ENCODE results near the gene SAMD4B. TPM values are rescaled to one million over a fixed set of nuclear protein-coding genes. Genes with fewer than 3 reads are reported as not detected.
A peak's percentile ranks its signal among the peaks of the same experiment; 100 is the strongest.

The SAMD4B gene
- total and polyA plus RNA-seq, 2 experiments from 2014 or later, result 104 to 172 TPM

- TF ChIP-seq, protein P1, sequence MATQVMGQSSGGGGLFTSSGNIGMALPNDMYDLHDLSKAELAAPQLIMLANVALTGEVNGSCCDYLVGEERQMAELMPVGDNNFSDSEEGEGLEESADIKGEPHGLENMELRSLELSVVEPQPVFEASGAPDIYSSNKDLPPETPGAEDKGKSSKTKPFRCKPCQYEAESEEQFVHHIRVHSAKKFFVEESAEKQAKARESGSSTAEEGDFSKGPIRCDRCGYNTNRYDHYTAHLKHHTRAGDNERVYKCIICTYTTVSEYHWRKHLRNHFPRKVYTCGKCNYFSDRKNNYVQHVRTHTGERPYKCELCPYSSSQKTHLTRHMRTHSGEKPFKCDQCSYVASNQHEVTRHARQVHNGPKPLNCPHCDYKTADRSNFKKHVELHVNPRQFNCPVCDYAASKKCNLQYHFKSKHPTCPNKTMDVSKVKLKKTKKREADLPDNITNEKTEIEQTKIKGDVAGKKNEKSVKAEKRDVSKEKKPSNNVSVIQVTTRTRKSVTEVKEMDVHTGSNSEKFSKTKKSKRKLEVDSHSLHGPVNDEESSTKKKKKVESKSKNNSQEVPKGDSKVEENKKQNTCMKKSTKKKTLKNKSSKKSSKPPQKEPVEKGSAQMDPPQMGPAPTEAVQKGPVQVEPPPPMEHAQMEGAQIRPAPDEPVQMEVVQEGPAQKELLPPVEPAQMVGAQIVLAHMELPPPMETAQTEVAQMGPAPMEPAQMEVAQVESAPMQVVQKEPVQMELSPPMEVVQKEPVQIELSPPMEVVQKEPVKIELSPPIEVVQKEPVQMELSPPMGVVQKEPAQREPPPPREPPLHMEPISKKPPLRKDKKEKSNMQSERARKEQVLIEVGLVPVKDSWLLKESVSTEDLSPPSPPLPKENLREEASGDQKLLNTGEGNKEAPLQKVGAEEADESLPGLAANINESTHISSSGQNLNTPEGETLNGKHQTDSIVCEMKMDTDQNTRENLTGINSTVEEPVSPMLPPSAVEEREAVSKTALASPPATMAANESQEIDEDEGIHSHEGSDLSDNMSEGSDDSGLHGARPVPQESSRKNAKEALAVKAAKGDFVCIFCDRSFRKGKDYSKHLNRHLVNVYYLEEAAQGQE (IDR thresholded peaks at IDR 0.05; ENCODE audit: unreplicated experiment), result no peak
- no peak; the same call in none of the 2 replicates for TF ChIP-seq POLR2AphosphoS5 (IDR thresholded peaks at IDR 0.05; ENCODE audit: low read depth)
These were observed 85.5 kb downstream of the SAMD4B start (continued) for GRCh38 chr19:39427707-39428106.

GRCh38 chr19:39428283-39429112 lies 86.3 kb downstream of the SAMD4B start:
- DNase-seq (ENCODE audit: low spot score) (peak; percentile 98), ATAC-seq (peak; percentile 86)
- Histone ChIP-seq H3K79me2 (replicated peaks; ENCODE audit: insufficient read depth) (0 out of 2 replicates have a peak, but pooled peaks cover 4% of the 10 kb centered on the region), H3K4me1 (ENCODE audit: insufficient read depth) (peaks cover 26% of the 10 kb centered on the region), H3K4me3 (peak overlapping the region; percentile 44; the same call in 1 of the 2 replicates), H3K4me2 (peak overlapping the region; percentile 82), H3K9me2 (ENCODE audit: insufficient read depth) (no peaks in the 10 kb centered on the region), H3F3A (replicated peaks; ENCODE audit: low read depth) (peaks cover 39% of the 10 kb centered on the region), H4K20me1 (replicated peaks; ENCODE audit: insufficient read depth) (peaks cover 13% of the 10 kb centered on the region), H2AFZ (no peak overlapping the region), H3K27ac (ENCODE audit: low read depth) (peak overlapping the region; percentile 100), H3K27me3 (ENCODE audit: insufficient read depth) (no peaks in the 10 kb centered on the region), H3K36me3 (ENCODE audit: insufficient read depth) (peaks cover 15% of the 10 kb centered on the region)
- peak overlapping the region; percentile 64 for H3K4me3 Mint-ChIP-seq
- H3K27ac Mint-ChIP-seq, result peak overlapping the region; percentile 98
- H3K36me3 Mint-ChIP-seq (ENCODE audit: low read depth), result peaks cover 55% of the 10 kb centered on the region
- TF ChIP-seq POLR2AphosphoS5 (IDR thresholded peaks at IDR 0.05; ENCODE audit: low read depth) (peak; percentile 53; the same call in 1 of the 2 replicates), EZH2 (IDR thresholded peaks at IDR 0.05; ENCODE audit: low read depth, unreplicated experiment) (no peak), CREB1 (CRISPR knock-in tag; IDR thresholded peaks at IDR 0.05; ENCODE audit: low read depth) (0 out of 2 replicates have a peak, but pooled peaks have one; percentile 37)
- peaks cover 36% of the 10 kb centered on the region for H3K4me1 Mint-ChIP-seq
- H3K27me3 Mint-ChIP-seq (ENCODE audit: insufficient read depth, low read depth, poor library complexity), result peaks cover 39% of the 10 kb centered on the region
- no peaks in the 10 kb centered on the region; the same call in 2 of the 3 replicates for H3K9me3 Mint-ChIP-seq

GRCh38 chr19:39430675-39431593 lies 88.7 kb downstream of the SAMD4B start:
- Histone ChIP-seq H3K4me2 (peak overlapping the region; percentile 39; the same call in 1 of the 2 replicates), H3K9me2 (ENCODE audit: insufficient read depth) (no peaks in the 10 kb centered on the region), H3K27me3 (ENCODE audit: insufficient read depth) (no peaks in the 10 kb centered on the region), H3K79me2 (replicated peaks; ENCODE audit: insufficient read depth) (peaks cover 27% of the 10 kb centered on the region), H3K36me3 (ENCODE audit: insufficient read depth) (peaks cover 34% of the 10 kb centered on the region), H3F3A (replicated peaks; ENCODE audit: low read depth) (peaks cover 59% of the 10 kb centered on the region), H2AFZ (no peak overlapping the region), H3K4me1 (ENCODE audit: insufficient read depth) (peaks cover 36% of the 10 kb centered on the region), H3K4me3 (no peak overlapping the region), H4K20me1 (replicated peaks; ENCODE audit: insufficient read depth) (peaks cover 23% of the 10 kb centered on the region), H3K27ac (ENCODE audit: low read depth) (peak overlapping the region; percentile 100)
- DNase-seq (ENCODE audit: low spot score) (peak; percentile 74), ATAC-seq (peak; percentile 2)
- peaks cover 46% of the 10 kb centered on the region for H3K4me1 Mint-ChIP-seq
- peak overlapping the region; percentile 88 for H3K27ac Mint-ChIP-seq
- H3K4me3 Mint-ChIP-seq, result no peak overlapping the region; the same call in 2 of the 3 replicates
- H3K27me3 Mint-ChIP-seq (ENCODE audit: insufficient read depth, low read depth, poor library complexity), result peaks cover 45% of the 10 kb centered on the region
- peaks cover 58% of the 10 kb centered on the region for H3K36me3 Mint-ChIP-seq (ENCODE audit: low read depth)
- TF ChIP-seq POLR2AphosphoS5 (IDR thresholded peaks at IDR 0.05; ENCODE audit: low read depth) (peak; percentile 55; the same call in 1 of the 2 replicates), EZH2 (IDR thresholded peaks at IDR 0.05; ENCODE audit: low read depth, unreplicated experiment) (no peak)
- peaks cover 3% of the 10 kb centered on the region; the same call in 2 of the 3 replicates for H3K9me3 Mint-ChIP-seq

All from GM23338 (cell line).